Muscle layer of duodenum (tissue), 2 donors: ENCODE results near the gene IL17REL.

ENCODE experiments used
- H3K27ac ChIP-seq: one replicate; pipeline ENCODE4 v1.7.0; 2013; ENCODE audit warnings: mild to moderate bottlenecking, low read length
- H3K27me3 ChIP-seq: one replicate; pipeline ENCODE4 v1.7.0; 2013; ENCODE audit warnings: low read depth, mild to moderate bottlenecking, control low read depth, low read length
- H3K36me3 ChIP-seq, 2 donors: one replicate each; pipeline ENCODE4 v1.7.0; 2013; ENCODE audit warnings: low read length in 2 of 2, control low read depth in 1 of 2, mild to moderate bottlenecking in 1 of 2; ENCODE audit not compliant: insufficient read depth in 2 of 2, control insufficient read depth in 1 of 2
- H3K4me1 ChIP-seq, 2 donors: one replicate each; pipeline ENCODE4 v1.7.0; 2013; ENCODE audit warnings: low read length in 2 of 2, mild to moderate bottlenecking in 2 of 2, control low read depth in 1 of 2, moderate library complexity in 1 of 2; ENCODE audit not compliant: insufficient read depth in 2 of 2, control insufficient read depth in 1 of 2
- H3K4me3 ChIP-seq, 2 donors: one replicate each; pipeline ENCODE4 v1.7.0; 2013; ENCODE audit warnings: low read length in 2 of 2, low read depth in 1 of 2, mild to moderate bottlenecking in 1 of 2
- H3K9me3 ChIP-seq, 2 donors: one replicate each; pipeline ENCODE4 v1.7.0; 2013; ENCODE audit warnings: low read length in 2 of 2, control low read depth in 1 of 2, mild to moderate bottlenecking in 1 of 2; ENCODE audit not compliant: control insufficient read depth in 1 of 2
- donor health status: healthy.

Gene IL17REL

DNA sequence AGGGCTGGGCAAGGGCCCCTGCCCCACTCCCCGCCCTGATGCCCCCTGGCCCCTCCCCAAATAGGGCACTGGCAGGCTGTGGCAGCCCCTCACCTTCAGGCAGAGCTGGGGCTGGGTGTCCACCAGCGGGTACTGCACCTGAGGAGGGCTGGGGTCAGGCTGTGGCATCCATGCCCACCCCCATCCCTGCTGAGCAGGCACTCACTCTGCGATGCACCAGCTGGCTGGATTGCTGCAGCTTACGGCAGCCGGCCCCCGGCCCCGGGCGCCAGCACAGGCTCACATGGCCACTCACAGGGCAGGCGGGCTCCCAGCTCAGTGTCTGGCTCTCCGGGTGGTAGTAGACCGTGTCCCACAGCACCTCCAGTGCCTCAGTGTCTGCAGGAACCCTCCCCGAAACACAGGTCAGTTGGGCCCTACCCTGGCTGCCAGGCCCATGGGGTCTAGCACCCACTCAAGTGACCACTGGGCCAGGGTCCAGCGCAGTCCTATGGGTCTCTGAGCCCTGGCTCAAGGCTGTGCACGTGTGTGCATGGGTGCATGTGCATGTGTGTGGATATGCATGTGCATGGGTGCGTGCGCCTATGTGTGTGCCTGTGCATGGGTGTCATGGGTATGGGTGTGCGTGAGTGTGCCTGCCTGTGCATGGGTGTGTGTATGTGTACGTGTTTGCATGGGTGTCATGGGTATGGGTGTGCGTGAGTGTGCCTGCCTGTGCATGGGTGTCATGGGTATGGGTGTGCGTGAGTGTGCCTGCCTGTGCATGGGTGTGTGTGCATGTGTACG, 14.4 kb downstream of the IL17REL start:
- H3K27ac ChIP-seq = no peak overlapping the region
- no peaks in the 10 kb centered on the region for H3K4me1 ChIP-seq
- no peaks in the 10 kb centered on the region for H3K27me3 ChIP-seq
- H3K36me3 ChIP-seq = no peaks in the 10 kb centered on the region
- no peaks in the 10 kb centered on the region for H3K9me3 ChIP-seq
- H3K4me3 ChIP-seq = no peak overlapping the region

DNA sequence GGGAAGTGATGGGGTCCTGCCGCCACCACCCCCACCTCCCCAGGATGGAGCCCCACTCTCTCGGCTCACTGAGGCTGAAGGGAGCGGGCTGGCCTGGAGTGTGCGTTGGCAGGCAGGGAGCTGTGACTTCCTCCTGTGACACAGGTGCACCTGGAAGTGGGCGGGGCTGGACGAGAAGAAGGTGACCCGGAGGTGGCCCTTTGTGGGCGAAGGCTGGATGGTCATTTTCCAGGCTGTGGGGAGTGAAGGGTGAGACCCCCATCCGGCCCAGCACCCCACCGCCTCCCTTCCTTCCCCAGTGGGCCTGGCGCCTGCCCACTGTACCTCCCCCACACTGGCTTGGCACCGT, 15.3 kb downstream of the IL17REL start:
- H3K4me1 ChIP-seq = peaks cover 0 to 3% of the 10 kb centered on the region in 2 donors
- no peaks in the 10 kb centered on the region for H3K27me3 ChIP-seq
- H3K9me3 ChIP-seq = peaks cover 0 to under 1% of the 10 kb centered on the region in 2 donors
- no peak overlapping the region for H3K27ac ChIP-seq
- no peak overlapping the region for H3K4me3 ChIP-seq
- H3K36me3 ChIP-seq = no peaks in the 10 kb centered on the region

DNA sequence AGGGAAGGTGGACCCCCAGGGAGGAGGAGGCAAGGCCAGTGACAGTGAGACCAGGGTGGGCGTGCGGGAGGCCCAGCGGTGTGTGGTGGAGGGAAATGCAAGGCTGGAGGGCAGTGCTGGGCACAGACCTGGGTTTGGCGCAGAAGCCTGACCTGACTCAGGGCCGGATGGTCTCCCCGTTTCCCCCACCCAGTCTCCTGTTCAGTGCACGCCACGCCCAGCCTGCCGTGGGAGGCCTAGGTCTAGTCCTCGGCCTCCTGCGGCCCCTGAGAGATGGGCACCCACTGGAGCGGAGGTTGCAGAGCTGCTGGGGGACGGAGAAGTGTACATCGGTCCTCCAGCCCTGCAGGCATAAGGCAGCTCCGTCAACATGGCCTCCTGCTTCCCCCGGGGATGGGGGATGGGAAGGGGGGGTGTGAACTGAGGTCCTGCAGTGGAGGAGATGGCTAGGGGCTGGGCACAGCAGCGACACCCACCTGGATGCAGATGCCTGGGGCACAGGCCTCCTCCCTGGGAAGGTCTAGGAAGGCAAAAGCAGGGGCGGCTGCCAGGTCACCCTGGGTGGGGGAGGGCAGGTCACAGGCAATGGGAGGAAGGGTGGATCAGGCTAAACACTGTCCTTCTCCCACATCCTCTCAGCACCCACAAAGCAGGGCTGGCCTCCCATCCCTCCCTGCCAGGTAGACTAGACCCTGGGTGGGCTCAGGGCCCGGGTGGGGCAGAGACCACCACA, 15.9 kb downstream of the IL17REL start:
- peaks cover 0 to 3% of the 10 kb centered on the region in 2 donors for H3K4me1 ChIP-seq
- H3K9me3 ChIP-seq = peaks cover 0 to 5% of the 10 kb centered on the region in 2 donors
- no peak overlapping the region for H3K4me3 ChIP-seq
- H3K27me3 ChIP-seq = no peaks in the 10 kb centered on the region
- H3K36me3 ChIP-seq = no peaks in the 10 kb centered on the region
- H3K27ac ChIP-seq = no peak overlapping the region

DNA sequence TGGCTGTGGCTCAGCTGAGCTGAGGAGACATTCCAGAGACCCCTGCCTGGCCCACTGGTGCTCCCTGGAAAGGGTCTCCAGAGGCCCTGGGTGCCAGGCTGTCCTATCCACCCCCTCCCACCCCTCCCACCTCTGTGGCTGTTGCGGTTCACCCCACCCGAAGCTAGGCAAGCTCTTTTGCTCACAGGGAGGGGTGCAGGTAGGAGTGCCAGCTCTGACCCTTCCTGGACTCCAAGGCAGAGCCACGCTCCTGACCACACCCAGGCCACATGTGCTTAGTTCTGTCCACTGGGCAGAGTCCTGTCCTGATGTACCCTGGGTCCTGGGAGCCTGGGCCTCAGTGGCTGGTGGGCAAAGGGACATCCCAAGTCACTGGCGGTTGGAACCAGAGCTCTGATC, 16.4 kb downstream of the IL17REL start:
- H3K4me3 ChIP-seq = no peak overlapping the region
- H3K27ac ChIP-seq = no peak overlapping the region
- no peaks in the 10 kb centered on the region for H3K27me3 ChIP-seq
- peaks cover 0 to 10% of the 10 kb centered on the region in 2 donors for H3K9me3 ChIP-seq
- H3K36me3 ChIP-seq = no peaks in the 10 kb centered on the region
- peaks cover 0 to 3% of the 10 kb centered on the region in 2 donors for H3K4me1 ChIP-seq

DNA sequence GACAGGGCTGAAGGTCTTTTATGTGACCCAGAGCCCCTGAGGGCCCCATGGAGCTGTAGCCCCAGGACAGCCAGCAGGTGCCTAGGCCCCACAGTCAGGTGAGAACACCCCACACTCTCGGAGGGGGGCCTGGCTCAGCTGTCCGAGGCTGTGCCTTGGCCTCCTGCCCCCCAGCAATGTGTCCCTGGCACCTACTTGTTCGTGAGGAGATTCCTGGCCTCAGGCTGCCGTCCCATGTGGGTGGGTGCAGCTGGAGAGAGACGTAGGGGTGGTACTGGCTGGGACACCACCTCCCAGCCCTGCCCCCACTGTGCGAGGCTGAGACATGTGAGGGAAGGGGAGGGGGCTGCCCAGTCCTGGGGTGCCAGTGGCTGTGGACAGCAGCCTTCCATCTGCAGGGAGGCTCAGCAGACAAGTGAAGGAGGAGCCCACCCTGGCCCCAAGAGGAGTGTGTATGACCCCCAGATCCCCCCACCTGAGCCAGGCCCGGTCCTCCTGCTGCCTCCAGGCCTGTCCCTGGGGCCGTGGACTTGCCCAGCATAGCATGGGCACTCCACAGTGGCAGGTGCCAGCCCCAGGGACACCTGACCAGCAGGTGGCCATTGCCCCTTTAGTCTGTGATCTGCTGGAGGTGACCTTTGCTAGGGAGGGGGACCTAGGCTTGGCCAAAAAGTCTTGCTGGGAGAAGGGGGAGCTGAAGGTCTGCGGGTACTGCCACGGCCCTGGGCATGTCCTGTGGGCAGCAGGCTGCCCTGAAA, 17.0 kb downstream of the IL17REL start:
- peaks cover 0 to 13% of the 10 kb centered on the region in 2 donors for H3K9me3 ChIP-seq
- H3K4me3 ChIP-seq = no peak overlapping the region
- H3K36me3 ChIP-seq = no peaks in the 10 kb centered on the region
- H3K27ac ChIP-seq = no peak overlapping the region
- H3K4me1 ChIP-seq = peaks cover 0 to 3% of the 10 kb centered on the region in 2 donors
- H3K27me3 ChIP-seq = no peaks in the 10 kb centered on the region

DNA sequence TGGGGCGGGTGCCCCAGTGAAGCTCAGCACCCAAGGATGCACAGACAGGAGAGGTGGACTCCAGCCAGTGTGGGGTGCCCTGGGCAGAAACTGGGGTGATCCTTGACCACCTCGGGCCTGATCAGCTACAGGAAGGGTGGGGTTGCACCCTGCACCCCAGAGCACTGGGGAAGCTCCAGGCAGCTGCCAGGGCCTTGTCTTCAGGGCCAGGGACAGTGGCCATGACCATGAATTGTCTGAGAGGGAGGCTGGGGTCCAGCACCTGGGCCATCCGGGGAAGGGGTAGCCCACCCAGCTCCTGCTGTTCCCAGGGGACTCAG, 17.6 kb downstream of the IL17REL start:
- Histone ChIP-seq H3K4me3 (no peak overlapping the region), H3K9me3 (peaks cover 0 to 15% of the 10 kb centered on the region in 2 donors), H3K36me3 (no peaks in the 10 kb centered on the region), H3K4me1 (peaks cover 0 to 3% of the 10 kb centered on the region in 2 donors), H3K27ac (no peak overlapping the region), H3K27me3 (no peaks in the 10 kb centered on the region)

DNA sequence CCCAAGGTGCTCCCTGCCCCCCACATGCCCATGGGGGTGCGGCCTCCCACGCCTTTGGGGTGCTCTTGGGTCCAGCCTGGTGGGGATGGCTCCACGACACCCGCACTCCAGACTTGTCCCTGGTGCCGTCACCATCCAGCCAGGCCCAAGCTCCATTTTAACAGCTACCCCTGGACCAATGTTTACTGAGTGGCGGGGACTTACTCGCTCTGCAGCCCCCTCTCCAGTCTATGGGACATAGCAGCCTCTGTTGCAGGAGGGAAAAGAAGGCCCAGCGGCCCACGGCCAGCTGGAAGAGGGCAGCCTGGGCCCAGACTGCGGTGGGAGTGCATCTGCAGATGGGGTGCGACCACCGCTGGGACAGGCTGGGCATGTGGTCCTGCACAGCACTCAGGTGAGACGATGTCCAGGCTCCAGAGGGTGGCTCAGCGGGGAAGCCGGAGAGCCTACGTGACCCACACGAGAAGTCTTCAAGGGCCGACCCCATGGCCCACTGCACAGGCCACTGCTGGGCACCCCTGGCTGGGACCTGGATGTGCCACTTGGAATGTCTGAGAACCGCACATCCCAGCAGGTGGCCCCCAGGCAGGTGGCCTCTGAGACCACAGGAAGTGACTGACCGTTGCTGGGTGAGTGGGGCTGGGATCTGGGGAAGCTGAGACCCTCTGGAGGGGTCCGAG, 18.1 kb downstream of the IL17REL start:
- Histone ChIP-seq H3K27me3 (no peaks in the 10 kb centered on the region), H3K4me1 (peaks cover 0 to 3% of the 10 kb centered on the region in 2 donors), H3K4me3 (no peak overlapping the region), H3K9me3 (peaks cover 0 to 15% of the 10 kb centered on the region in 2 donors), H3K36me3 (no peaks in the 10 kb centered on the region), H3K27ac (no peak overlapping the region)

DNA sequence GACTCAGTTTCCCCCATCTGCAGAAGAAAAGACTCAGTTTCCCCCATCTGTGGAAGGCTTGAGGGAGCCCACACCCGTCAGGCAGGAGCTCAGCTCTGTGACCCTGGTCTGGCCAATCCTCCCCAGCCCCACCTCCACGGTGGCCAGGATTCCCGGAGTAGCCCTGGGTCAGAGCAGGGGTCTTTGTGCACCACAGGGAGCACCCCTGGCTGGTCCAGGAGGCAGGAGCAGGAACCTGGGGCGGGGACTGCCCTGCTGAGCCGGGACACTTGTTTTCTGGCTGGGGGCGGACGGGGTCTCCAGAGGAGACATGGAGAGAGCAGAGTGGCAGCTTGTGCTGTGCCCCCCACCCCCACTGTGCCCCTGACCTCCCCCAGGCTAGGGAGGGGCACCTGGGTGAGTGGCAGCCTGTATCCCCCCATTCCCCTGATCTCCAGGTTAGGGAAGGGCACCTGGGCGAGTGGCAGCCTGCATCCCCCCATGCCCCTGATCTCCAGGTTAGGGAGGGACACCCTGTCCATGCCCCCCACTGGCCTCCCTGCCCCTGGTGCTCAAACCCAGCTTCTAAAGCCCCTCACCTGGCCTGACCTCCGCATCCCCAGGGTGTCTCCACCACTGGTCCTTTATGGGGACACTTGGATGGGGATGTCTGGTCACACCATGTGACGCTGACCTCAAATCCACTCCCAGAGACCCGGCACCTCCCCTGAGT, 18.8 kb downstream of the IL17REL start:
- peaks cover 0 to 3% of the 10 kb centered on the region in 2 donors for H3K4me1 ChIP-seq
- no peaks in the 10 kb centered on the region for H3K36me3 ChIP-seq
- no peak overlapping the region for H3K27ac ChIP-seq
- H3K27me3 ChIP-seq = no peaks in the 10 kb centered on the region
- no peak overlapping the region for H3K4me3 ChIP-seq
- H3K9me3 ChIP-seq = peaks cover 0 to 15% of the 10 kb centered on the region in 2 donors

DNA sequence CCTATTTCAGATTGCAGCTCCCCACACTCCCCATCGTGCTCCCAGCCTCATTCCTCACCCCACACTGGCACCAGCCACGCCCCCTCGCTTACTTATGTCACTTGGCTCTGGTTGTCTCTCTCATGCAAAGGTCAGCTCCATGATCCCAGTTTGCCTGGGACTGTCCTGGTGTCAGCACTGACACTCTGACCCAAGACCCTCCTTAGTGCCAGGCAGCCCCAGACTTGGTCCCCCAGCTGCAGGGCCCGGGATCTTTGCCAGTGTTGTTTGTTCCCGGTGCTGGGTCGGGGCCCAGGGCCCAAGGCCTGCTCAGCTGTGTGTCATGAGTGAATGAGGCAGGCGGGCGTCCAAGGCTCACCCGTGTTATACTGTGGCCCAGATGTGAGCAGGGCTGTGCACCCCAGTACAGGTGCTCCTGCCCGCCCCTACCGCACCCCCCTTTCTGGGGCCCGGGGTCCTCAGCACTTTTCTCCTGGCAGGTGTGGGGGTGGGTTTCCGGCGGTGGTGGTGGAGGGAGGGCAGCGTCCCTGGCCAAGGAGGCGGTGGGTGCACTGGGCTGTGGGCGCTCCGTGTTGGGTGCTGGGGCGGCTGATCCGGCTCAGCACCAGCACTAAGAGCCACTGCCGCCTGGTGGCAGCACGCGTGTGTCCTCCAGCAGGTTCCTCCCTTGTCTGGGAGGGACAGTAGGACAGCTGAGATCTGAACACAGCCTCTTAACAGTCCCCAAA, 19.5 kb downstream of the IL17REL start:
- Histone ChIP-seq H3K9me3 (peaks cover 0 to 15% of the 10 kb centered on the region in 2 donors), H3K36me3 (no peaks in the 10 kb centered on the region), H3K27ac (no peak overlapping the region), H3K4me3 (no peak overlapping the region), H3K4me1 (peaks cover 0 to 3% of the 10 kb centered on the region in 2 donors), H3K27me3 (no peaks in the 10 kb centered on the region)

DNA sequence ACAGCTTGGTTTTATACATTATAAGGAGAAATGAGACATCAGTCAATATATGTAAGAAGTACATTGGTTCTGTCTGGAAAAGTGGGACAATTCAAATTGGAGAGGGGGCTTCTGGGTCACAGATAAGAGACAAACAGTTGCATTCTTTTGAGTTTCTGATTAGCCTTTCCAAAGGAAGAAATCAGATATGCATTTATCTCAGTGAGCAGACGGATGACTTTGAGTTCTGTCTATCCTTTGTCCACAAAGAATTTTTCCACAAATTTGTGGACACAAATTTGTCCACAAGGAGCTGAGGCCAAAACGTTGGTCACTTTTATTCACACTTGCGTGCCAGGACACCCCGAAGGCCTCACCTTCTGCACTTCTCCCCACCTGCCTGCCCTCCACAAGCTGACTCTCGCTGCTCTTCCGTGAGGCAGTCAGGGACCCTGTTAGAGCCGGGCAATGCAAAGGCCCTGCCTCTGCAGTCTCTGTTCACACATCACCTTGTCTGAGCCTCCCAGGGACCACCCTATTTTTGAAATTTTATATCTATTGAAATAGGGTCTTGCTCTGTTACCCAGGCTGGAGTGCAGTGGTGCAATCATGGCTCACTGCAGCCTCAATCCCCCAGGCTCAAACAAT, 20.5 kb downstream of the IL17REL start:
- no peaks in the 10 kb centered on the region for H3K27me3 ChIP-seq
- H3K4me1 ChIP-seq = peaks cover 0 to 3% of the 10 kb centered on the region in 2 donors
- H3K4me3 ChIP-seq = no peak overlapping the region
- H3K36me3 ChIP-seq = no peaks in the 10 kb centered on the region
- H3K27ac ChIP-seq = no peak overlapping the region
- H3K9me3 ChIP-seq = peaks cover 0 to 15% of the 10 kb centered on the region in 2 donors
